Kidney (tissue), 14 donors: ENCODE results near the gene SLC4A2. TPM values are rescaled to one million over a fixed set of nuclear protein-coding genes. Genes with fewer than 3 reads are reported as not detected.

ENCODE experiments used
- DNase-seq, 5 donors: peaks; one replicate each; pipeline ENCODE4 v3.0.0-alpha.2; 2013 to 2020
- FAIRE-seq: peaks from 2 replicates; lab custom pipeline; 2012; peaks lifted over from hg19 to GRCh38; lab: Jason Lieb, UNC
- H3K27ac ChIP-seq, 2 donors: one replicate each; pipeline ENCODE4 v1.7.0; 2013; ENCODE audit warnings: low read depth in 2 of 2, low read length in 2 of 2, inconsistent platforms in 1 of 2
- H3K27me3 ChIP-seq: one replicate; pipeline ENCODE4 v1.7.1; 2013; ENCODE audit warnings: low read length, inconsistent platforms; ENCODE audit not compliant: control insufficient read depth, insufficient read depth
- H3K36me3 ChIP-seq, 3 donors: one replicate each; pipeline versions ENCODE4 v1.7.0 to v1.7.1; 2013; ENCODE audit warnings: low read length in 3 of 3, control low read depth in 1 of 3, inconsistent platforms in 1 of 3; ENCODE audit not compliant: insufficient read depth in 3 of 3, control insufficient read depth in 2 of 3
- H3K4me1 ChIP-seq, 3 donors: one replicate each; pipeline versions ENCODE4 v1.7.0 to v1.7.1; 2013; ENCODE audit warnings: low read length in 3 of 3, inconsistent platforms in 1 of 3, low read depth in 1 of 3; ENCODE audit not compliant: control insufficient read depth in 2 of 3, insufficient read depth in 2 of 3
- H3K4me3 ChIP-seq, 3 donors: one replicate each; pipeline versions ENCODE4 v1.7.0 to v1.8.1; 2013; ENCODE audit warnings: low read length in 3 of 3, control low read depth in 1 of 3, inconsistent platforms in 1 of 3
- H3K9ac ChIP-seq, 3 donors: one replicate each; pipeline versions ENCODE4 v1.7.0 to v1.7.1; 2013; ENCODE audit warnings: low read length in 3 of 3, control low read depth in 1 of 3, inconsistent platforms in 1 of 3
- H3K9me3 ChIP-seq, 3 donors: one replicate each; pipeline versions ENCODE4 v1.7.0 to v1.7.1; 2013; ENCODE audit warnings: low read length in 3 of 3, control low read depth in 1 of 3, inconsistent platforms in 1 of 3; ENCODE audit not compliant: control insufficient read depth in 2 of 3, insufficient read depth in 1 of 3
- CTCF ChIP-seq: IDR thresholded peaks from 3 replicates; pipeline ENCODE4 v1.5.1; 2012; ENCODE audit warnings: mild to moderate bottlenecking, moderate library complexity, borderline replicate concordance; ENCODE audit not compliant: insufficient read depth; ENCODE audit errors: extremely low read depth
- intact Hi-C: fragments of 100-400 bp; cut with DNase I; formaldehyde crosslinking; loops from one replicate; pipeline ENCODE4 v1.11.1; 2022
- polyA plus RNA-seq: library from polyadenylated mRNA; stranded (reverse); fragments of 350-450 nt; fragmentation: Illumina TruSeq; extraction: RNeasy Lipid Tissue Mini Kit (QIAGEN cat#74804); gene quantifications from one replicate; pipeline ENCODE4 v1.2.3, GENCODE V29; 2014; ENCODE audit warnings: low read depth, low replicate concordance; ENCODE audit not compliant: insufficient read depth
- total RNA-seq: library from RNA; stranded (reverse); fragmentation: NEBNext Ultra II Directional; extraction: Animal tissue kit (Norgen Biotek cat#: 25700); gene quantifications from one replicate; pipeline ENCODE4 v1.2.1, GENCODE V29; 2021
- donor health status: control.
- donor health status: control.
- donor health status: control.
- donor health status: control.
- donor health status: control.
- donor health status: DM: yes; HTN: yes; CAD: no.
- donor health status: Normal renal cell carcinoma (clear cell type).

Gene SLC4A2
- total and polyA plus RNA-seq, 2 donors from 2014 or later, result 104 to 150 TPM

- TF ChIP-seq CTCF, result no peak
Measured at GRCh38 chr7:151048911-151049463, 10.4 kb upstream of the SLC4A2 start.

GRCh38 chr7:151051108-151051507, 8.3 kb upstream of the SLC4A2 start:
- no peak for TF ChIP-seq CTCF
- Histone ChIP-seq H3K27ac (no peak overlapping the region), H3K4me1 (no peaks in the 10 kb centered on the region), H3K4me3 (no peak overlapping the region), H3K9me3 (no peaks in the 10 kb centered on the region), H3K36me3 (no peaks in the 10 kb centered on the region), H3K27me3 (no peaks in the 10 kb centered on the region), H3K9ac (no peak overlapping the region)
- intact Hi-C loops, result no loop called here
- FAIRE-seq (no peak), DNase-seq (peak in 4 of 5 donors; percentile 85 to 91 (median 88))

More at GRCh38 chr7:151048911-151049463, 10.4 kb upstream of the SLC4A2 start:
- Histone ChIP-seq H3K4me1 (no peaks in the 10 kb centered on the region), H3K27ac (no peak overlapping the region), H3K27me3 (no peaks in the 10 kb centered on the region), H3K36me3 (peaks cover 0 to 3% (median 0%) of the 10 kb centered on the region in 3 donors), H3K9ac (no peak overlapping the region), H3K4me3 (no peak overlapping the region), H3K9me3 (no peaks in the 10 kb centered on the region)
- intact Hi-C loops, result no loop called here
- FAIRE-seq (no peak), DNase-seq (no peak)

- Histone ChIP-seq H3K27me3 (no peaks in the 10 kb centered on the region), H3K9me3 (no peaks in the 10 kb centered on the region), H3K4me3 (no peak overlapping the region), H3K36me3 (no peaks in the 10 kb centered on the region), H3K27ac (no peak overlapping the region), H3K9ac (no peak overlapping the region), H3K4me1 (peaks cover 0 to 9% (median 3%) of the 10 kb centered on the region in 3 donors)
- no peak for TF ChIP-seq CTCF
- DNase-seq, result no peak
- intact Hi-C loops, result no loop called here
- no peak for FAIRE-seq
Measured at GRCh38 chr7:151053096-151053495, 6.3 kb upstream of the SLC4A2 start.

- H3K4me3 ChIP-seq, result no peak overlapping the region
- H3K27me3 ChIP-seq, result no peaks in the 10 kb centered on the region
- DNase-seq (no peak), FAIRE-seq (no peak)
- peaks cover 2 to 14% (median 7%) of the 10 kb centered on the region in 3 donors for H3K4me1 ChIP-seq
- H3K36me3 ChIP-seq, result no peaks in the 10 kb centered on the region
- H3K9ac ChIP-seq, result no peak overlapping the region
- intact Hi-C loops, result no loop called here
- no peak overlapping the region for H3K27ac ChIP-seq
- TF ChIP-seq CTCF, result no peak
- no peaks in the 10 kb centered on the region for H3K9me3 ChIP-seq
Measured at GRCh38 chr7:151053751-151054150, 5.6 kb upstream of the SLC4A2 start.
